Stimulated activated CD4-positive, alpha-beta T cell treated with anti-CD3 and anti-CD28 coated beads, Interleukin-15, amount 100 ng/mL, for 24 hours (primary cell): ENCODE results near the gene TACSTD2.
"Not testable (repeated sequence)": the region's sequence is repeated elsewhere in the genome, so short reads cannot be mapped to it uniquely, and the experiment has no call there.

Experiments used
- DNase-seq: peaks from one replicate; pipeline ENCODE4 v3.0.0-alpha.2; 2020

The TACSTD2 gene

DNA sequence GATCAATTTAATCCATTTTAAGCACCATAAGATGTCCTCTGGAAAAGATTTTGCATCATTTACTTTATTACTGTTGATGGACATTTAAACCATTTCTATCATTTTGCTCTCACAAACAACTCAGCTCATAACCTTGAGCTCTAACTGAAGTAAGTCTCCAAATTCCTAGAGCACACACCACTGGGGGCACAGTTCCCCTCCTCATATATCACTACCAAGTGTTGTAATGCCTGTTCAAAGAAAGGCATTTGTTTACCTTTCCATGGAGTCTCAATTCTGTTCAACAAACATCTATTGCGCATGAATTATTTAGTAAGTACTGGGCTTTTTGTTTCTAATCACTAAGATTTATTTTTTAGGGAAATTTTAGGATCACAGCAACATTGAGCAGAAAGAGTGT, 21.7 kb downstream of the TACSTD2 start:
- DNase-seq = no peak

- DNase-seq = no peak
Observed at GRCh38 chr1:58551186-58552140, 25.6 kb downstream of the TACSTD2 start.

GRCh38 chr1:58549291-58549690, 27.8 kb downstream of the TACSTD2 start:
- not testable (repeated sequence) for DNase-seq

DNA sequence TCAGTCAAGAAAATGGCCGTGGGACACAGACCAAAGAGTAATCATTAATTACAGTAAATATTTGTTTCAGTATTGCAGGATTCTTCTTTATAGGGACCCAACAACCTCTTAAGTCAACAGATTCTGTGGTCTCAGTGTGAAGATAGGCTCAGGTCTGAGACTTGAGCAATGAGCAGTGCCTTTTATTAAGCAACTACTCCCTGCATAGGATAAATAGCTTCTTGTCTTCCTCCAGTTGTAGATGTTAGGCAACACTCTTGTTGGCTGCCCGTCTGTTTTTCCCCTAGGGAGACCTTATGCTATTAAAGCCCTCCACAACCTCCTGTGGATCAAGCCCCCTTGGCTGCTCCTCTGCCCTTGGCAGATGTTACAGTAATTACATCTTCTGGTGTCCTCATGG, 28.7 kb downstream of the TACSTD2 start:
- DNase-seq = no peak

- DNase-seq = peak; percentile 98
Observed at GRCh38 chr1:58546520-58547308, 30.3 kb downstream of the TACSTD2 start, which contains the start of gene OMA1. Gene OMA1 (minus strand): TSS chr1:58546726. CDS start chr1:58539294, 7,432 bp downstream.

- DNase-seq = peak; percentile 82
Observed at GRCh38 chr1:58545591-58546519, 31.2 kb downstream of the TACSTD2 start.

DNA sequence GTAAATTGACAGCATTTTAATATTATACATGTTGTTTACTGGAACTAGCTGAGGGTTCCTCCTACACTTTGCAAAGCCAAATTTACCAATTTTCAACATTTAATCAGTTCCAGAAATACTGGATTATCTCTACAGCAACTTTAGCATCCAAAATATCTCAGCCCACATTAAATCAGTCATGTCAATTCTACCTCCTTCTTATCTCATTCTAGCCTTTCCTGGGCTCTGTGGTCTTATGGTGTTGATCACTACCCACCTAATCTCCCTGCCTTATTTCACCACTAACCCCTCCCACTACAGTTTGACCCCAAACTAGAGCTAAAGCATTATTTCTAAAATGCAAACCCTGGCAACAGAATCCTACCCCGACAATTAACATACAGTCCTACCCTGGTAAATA, 33.8 kb downstream of the TACSTD2 start:
- no peak for DNase-seq

DNA sequence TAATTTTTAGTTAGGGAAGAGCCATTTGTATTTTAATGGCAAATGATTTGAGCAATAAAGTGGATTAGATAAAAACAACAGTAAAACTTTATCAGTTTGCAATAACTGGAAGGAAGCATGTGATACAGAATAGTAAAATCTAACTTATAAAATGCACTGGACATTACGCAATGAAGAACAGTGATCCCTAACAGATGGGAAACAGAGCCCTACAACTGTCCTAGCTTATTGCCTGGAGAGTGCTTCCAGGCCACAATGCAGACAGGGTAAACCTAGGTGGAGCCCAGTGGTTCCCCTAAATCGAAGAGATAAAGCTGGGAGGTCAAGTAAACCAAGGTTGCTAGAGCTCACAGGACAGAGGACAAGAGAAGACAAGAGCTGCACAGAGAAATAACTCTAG, 37.5 kb downstream of the TACSTD2 start:
- no peak for DNase-seq

- DNase-seq = no peak
Observed at GRCh38 chr1:58538821-58539220, 38.2 kb downstream of the TACSTD2 start.

GRCh38 chr1:58531842-58532241, 45.2 kb downstream of the TACSTD2 start:
- not testable (repeated sequence) for DNase-seq

- no peak for DNase-seq
Observed at GRCh38 chr1:58529284-58529683, 47.8 kb downstream of the TACSTD2 start.

GRCh38 chr1:58528518-58528917, 48.5 kb downstream of the TACSTD2 start:
- DNase-seq = no peak
